Right lung (tissue), 10 donors: Measurements from ENCODE around the gene TMTC2. TPM values are rescaled to one million over a fixed set of nuclear protein-coding genes. Genes with fewer than 3 reads are reported as not detected.
A peak's percentile ranks its signal among the peaks of the same experiment; 100 is the strongest.

Experiments
- DNase-seq, 2 donors: peaks; one replicate each; pipeline ENCODE4 v3.0.0-alpha.2; 2013
- long read RNA-seq, 8 donors: transcript quantifications; one replicate each; lab custom pipeline, GENCODE V29; 2026
- polyA plus RNA-seq, 5 donors: library from polyadenylated mRNA; unstranded; fragments of 120-200 nt; gene quantifications; one replicate each; pipeline versions ENCODE4 v1.2.1 to v1.2.3, GENCODE V29; 2013; ENCODE audit warnings: inconsistent platforms in 1 of 5, low replicate concordance in 1 of 5; ENCODE audit not compliant: insufficient read length in 5 of 5, insufficient read depth in 1 of 5

The TMTC2 gene
- 10 to 100 TPM; 19.2 to 48.1 (median 43.6) TPM for polyA plus RNA-seq
- long read RNA-seq, donor 1, partial matches to known transcripts: 18 of 21 reads
- long read RNA-seq, donor 1, other reads (novel, unspliced or antisense): 0 of 21 reads
- long read RNA-seq, donor 2, full-length matches to known transcripts: 5 of 13 reads
- long read RNA-seq, donor 2, partial matches to known transcripts: 8 of 13 reads
- long read RNA-seq, donor 2, other reads (novel, unspliced or antisense): 0 of 13 reads
- long read RNA-seq, donor 3: 0 reads
- long read RNA-seq, donor 4, full-length matches to known transcripts: 1 of 1 reads
- long read RNA-seq, donor 4, partial matches to known transcripts: 0 of 1 reads
- long read RNA-seq, donor 4, other reads (novel, unspliced or antisense): 0 of 1 reads
- long read RNA-seq, donor 5, full-length matches to known transcripts: 4 of 41 reads
- long read RNA-seq, donor 5, partial matches to known transcripts: 37 of 41 reads
- long read RNA-seq, donor 5, other reads (novel, unspliced or antisense): 0 of 41 reads
- long read RNA-seq, donor 6, partial matches to known transcripts: 13 of 17 reads
- long read RNA-seq, donor 6, other reads (novel, unspliced or antisense): 0 of 17 reads
- long read RNA-seq, donor 7, full-length matches to known transcripts: 2 of 21 reads
- long read RNA-seq, donor 7, partial matches to known transcripts: 19 of 21 reads
- long read RNA-seq, donor 7, other reads (novel, unspliced or antisense): 0 of 21 reads
- long read RNA-seq, donor 8: 0 reads

DNA sequence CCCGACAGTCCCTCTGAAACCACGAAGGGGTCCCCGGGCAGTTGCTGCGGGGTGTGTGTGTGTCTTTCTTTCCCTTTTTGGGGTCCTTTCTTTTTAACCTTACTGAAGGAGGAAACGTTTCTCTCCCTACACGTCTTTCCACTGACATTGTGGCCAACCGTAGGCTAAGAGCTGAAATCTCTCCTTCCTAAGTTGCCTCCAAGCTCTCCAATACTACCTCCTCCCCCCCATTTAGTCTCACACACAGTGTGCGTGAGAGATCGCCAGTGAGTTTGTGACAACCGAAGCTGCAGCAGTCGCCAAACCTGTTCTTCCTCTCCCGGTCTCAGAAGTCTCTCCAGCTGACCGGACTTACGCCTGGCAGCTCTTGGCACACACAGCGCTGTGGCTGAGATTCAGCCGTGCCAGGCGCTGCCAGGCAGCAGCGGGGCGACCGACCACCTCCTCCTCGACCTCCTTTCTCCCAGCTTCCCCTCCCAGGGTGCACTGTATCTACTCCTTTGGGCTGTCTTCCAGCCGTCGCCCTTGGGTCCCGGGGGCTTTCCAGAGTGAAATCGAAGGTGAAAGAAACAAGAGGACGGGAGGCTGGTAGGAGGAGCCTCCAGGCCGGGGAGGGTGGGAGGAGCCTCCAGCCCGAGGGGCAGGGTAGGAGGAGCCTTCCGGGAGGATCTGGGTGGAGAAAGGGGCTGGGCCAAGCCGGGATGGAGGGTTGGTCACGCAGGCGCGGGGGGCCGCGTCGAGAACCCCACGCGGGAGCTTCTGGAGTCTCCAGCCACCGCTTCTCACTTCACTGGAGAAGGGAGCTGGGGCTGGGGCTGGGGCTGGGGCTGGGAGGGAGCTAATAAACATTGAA is at the start of gene TMTC2:
Gene TMTC2 (plus strand): TSS at position 739 of the 853 bp plus-strand sequence.
- peak; percentile 94 to 95 for DNase-seq

DNA sequence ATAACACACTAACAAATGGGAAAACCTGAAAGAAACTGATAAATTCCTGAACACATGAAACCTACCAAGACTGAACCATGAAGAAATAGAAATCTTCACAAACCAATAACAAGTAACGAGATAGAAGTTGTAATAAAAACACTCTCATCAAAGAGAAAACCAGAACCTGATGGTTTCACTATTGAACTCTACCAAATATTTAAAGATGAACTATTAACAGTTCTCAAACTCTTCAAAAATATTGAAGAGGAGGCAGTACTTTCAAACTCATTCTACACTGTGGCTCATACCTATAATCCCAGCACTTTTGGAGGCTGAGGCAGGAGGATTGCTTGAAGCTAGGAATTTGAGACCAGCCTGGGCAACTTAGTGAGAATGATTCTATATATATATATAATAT is 48.4 kb upstream of the TMTC2 start:
- no peak for DNase-seq

DNA sequence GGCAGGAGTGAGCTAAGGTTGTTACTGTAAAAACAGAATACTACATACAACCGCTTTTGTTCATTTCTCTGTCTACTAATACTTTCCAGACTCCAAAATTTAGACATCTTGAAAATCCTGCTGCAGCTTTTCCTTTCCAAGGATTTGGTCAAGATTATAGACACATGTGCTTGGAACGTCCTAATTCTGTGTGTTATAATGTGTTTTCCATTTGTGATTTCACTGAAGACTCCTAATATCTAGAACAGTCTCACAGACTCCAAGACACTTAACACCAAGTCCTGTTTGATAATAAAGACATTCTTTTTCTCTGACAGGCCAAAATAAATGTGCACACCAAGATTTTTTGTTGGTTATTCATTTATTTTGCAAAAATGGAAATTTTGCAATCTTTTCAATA is 41.8 kb upstream of the TMTC2 start:
- DNase-seq: no peak

DNA sequence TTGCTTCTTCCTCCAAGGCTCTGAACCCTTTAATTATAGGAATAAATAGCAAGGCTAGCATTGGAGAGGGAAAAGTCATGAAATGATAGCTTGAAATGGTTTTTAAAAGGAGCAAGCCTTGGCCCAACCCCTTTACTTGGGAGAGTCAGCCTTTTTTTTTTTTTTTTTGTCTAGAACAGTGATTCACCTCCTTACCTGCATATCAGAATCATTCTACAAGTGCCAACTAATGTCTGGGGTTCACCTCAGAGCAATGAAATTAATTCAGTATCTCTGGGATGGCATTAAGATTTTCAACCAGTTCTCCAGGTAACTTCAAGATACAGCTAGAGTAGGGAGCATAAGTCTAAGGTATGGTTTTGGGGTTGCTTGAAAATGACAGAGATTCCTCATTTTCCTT is 41.3 kb upstream of the TMTC2 start:
- DNase-seq: no peak

DNA sequence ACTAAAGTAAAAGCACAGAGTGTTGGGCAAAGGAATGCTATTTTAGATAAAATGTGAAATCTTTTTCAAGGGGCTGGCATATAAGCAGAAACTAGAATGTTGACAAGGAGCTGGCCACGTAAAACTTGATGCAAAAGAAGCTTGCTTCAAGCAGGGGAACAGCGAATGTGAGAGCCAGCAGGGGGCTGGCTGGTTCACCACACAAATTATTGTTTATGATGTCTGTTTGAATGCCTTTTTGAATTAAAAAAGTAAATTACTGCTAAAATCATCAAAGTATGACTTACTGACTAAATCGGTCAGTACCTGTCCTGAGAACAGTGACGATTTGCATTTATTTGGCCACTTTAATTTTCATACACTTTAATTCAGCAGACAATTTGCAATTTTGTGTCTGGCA is 38.9 kb upstream of the TMTC2 start:
- DNase-seq: no peak

- no peak for DNase-seq
These were observed 38.3 kb upstream of the TMTC2 start for GRCh38 chr12:82648259-82648909.

DNA sequence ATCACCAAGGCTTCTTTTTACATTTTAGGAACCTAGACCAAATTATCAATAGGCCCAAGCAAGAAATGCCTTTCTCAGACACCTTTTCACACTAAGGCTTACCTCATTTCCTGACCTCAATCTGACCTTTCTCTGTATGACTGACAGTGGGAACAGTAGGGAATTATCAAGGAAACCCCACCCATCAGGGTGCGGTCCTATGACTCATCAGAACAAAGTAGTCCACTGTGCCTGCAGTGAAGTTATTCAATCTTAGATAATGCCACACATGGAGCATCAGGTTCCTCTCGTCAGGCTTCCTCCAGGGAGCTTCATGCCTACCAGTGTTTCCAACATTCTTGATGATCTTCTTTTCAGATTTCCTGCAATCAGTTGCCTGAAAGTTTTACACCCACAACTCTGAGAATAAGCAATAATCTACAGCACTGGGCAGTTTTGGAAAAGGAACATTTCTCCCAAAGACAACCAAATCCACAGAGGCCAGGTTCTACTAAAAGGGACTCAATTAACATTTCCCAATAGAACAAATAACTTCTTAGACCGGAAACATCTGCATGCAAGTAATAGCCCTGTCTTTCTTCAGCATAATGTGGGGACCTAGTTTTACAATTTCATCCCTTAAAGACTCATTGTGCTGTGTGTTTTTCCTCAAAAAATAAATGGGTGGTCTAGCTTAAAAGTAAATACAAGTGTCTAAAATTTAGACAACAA is 35.9 kb upstream of the TMTC2 start:
- DNase-seq: no peak

DNA sequence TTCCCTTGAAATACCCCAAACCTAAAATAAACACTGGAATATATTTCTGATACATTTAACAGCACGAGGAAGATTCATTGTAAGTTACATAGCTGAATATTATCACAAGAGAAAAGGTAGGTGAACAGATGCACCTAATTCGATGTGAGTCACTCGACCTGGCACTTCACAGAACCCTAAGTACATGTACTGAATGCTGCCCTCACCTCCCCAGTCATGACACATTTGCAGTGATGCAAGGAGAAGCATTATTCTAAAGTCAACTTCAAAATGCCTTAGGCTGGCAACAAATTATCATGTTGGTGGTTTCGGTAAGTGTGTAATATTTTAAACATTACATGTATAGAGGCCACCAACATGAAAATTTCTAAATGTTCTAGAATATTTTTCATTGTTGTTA is 35.2 kb upstream of the TMTC2 start:
- no peak for DNase-seq

GRCh38 chr12:82652071-82652470 is 34.6 kb upstream of the TMTC2 start:
- DNase-seq: no peak

GRCh38 chr12:82655751-82656150 is 31.0 kb upstream of the TMTC2 start:
- no peak for DNase-seq

DNA sequence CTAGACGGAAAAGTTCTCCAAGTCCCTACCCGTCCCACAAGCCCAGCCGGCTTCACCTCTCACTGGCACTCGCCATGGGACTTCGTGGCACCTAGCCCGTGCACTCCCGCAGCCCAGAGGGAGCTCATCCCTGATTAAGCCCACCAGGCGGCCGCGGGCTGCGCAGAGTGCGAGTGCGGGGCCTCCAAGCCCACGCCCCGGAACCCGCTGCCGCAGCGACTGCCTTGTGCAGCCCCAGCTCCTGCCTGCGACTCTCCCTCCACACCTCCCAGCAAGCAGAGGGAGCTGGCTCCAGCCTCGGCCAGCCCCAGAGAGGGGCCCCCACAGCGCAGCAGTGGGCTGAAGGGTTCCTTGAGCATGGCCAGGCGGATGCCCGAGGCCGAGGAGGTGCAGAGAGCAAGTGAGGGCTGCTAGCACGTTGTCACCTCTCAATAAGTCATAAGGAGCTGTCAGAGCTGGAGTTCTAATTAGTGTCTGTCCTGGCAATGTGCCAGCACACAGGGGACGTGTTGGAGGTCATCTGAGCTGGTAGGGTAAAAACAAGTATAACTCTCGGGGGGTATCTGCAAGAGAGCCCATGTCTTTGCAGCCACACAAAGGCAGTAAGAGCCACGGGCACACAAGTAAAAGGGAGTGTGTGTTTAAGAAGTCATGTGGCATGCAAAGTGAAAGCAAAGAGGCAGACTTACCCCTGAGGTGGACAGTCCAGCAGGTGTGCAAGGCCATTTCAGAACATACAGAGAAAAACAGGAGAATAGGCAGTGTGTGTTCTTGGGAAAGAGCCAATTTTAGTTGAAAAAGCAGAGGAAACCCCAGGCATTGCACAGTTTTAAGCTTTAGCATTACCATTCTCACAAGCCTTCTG is 27.1 kb upstream of the TMTC2 start:
- no peak for DNase-seq

DNA sequence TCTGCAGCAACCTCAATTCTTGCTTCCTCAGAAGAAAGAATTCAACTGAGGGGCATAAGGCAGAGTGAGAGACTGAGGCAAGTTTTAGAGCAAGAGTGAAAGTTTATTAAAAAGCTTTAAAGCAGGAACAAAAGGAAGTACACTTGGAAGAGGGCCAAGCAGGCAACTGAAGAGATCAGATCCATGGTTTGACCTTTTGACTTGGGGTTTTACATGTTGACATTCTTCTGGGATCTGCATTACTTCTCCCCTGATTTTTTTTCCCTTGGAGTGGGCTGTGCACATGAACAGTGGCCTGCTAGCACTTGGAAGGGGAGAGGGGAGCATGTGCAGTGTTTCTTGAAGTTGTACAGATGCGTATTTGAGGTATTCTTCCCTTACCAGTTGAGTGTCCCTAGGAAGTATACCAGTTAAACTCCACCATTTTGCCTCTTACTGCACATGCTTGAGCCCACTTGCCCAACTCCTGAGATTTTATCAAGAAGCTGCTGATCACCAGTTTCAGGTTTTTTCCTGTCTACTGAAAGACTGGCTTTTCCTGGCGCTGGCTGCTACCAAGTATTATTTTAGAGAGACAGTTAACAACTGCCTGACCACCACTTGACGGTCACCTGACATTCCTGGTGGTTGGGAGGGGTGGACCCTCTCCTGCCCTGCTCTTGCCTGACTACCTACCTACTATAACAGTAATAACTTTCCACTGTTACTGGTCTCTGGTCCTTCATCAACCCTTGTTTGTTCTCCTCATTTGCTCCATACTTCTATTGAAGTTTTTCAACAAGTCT is 26.0 kb upstream of the TMTC2 start:
- no peak for DNase-seq

GRCh38 chr12:82663893-82664292 is 22.8 kb upstream of the TMTC2 start:
- DNase-seq: no peak

GRCh38 chr12:82665142-82665923 is 21.4 kb upstream of the TMTC2 start:
- DNase-seq: no peak

DNA sequence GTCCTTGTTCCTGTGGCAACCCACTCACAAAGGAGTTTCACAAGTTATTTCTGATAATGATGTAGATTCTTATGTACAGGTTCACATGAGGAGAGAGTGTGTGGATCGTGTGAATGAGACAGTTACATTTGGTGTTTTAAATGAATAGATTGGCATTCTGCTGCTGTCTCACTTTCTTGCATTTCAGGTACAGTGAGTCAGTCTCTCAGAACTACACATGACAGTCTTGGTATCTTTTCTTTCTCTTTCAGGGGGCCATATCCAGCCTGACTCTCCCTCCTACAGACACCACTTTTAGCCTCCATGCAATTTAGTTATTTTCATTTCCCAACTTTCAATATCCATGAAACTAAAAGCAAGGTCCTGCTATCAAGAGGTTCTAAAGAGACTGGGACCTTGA is 19.9 kb upstream of the TMTC2 start:
- DNase-seq: no peak

GRCh38 chr12:82671673-82672195 is 15.0 kb upstream of the TMTC2 start:
- no peak for DNase-seq

GRCh38 chr12:82672811-82673495 is 13.8 kb upstream of the TMTC2 start:
- DNase-seq: no peak
